ENCODE data around the gene ADCY5. TPM values are rescaled to one million over a fixed set of nuclear protein-coding genes. Genes with fewer than 3 reads are reported as not detected.

Gene ADCY5
- total RNA-seq, 1 donor: under 0.01 TPM

- no peak overlapping the region for H3K4me3 ChIP-seq (ENCODE audit: low read depth, low read length)
- DNase-seq (ENCODE audit: low read depth): no peak
- no peak for TF ChIP-seq CTCF (IDR thresholded peaks at IDR 0.05; ENCODE audit: insufficient read depth, low read length)
Observed at GRCh38 chr3:123236902-123237301, 212.0 kb downstream of the ADCY5 start.

Other genes with a start within 250 kb of the ADCY5 start
- 21.3 and 44.6 TPM in 2 replicates for gene SEC22A, start 247.1 kb downstream of the ADCY5 start, total RNA-seq (ENCODE audit: low replicate concordance)
- gene HACD2, start 136.0 kb upstream of the ADCY5 start, total RNA-seq (ENCODE audit: low replicate concordance): 14.9 and 30.4 TPM in 2 replicates

Measured in fibroblast of the aortic adventitia (primary cell).